Measurements from ENCODE around the gene HIPK1. TPM values are rescaled to one million over a fixed set of nuclear protein-coding genes. Genes with fewer than 3 reads are reported as not detected.

HIPK1 gene
- total RNA-seq (2021; ENCODE audit: unreplicated experiment) (40.1 TPM), Bru-seq, nascent RNA (percentile 72 among the genes with signal in this experiment), BruChase-seq, experiment 1, labeled RNA remaining after a 6-hour chase (percentile 91 among the genes with signal in this experiment), BruChase-seq, experiment 2, labeled RNA remaining after a 2-hour chase (percentile 89 among the genes with signal in this experiment)
- 16.8 and 19.0 TPM in 2 replicates for polyA plus RNA-seq (2012)
- long read RNA-seq, partial matches to known transcripts, result 27 of 28 reads
- long read RNA-seq, other reads (novel, unspliced or antisense), result 1 of 28 reads

DNA sequence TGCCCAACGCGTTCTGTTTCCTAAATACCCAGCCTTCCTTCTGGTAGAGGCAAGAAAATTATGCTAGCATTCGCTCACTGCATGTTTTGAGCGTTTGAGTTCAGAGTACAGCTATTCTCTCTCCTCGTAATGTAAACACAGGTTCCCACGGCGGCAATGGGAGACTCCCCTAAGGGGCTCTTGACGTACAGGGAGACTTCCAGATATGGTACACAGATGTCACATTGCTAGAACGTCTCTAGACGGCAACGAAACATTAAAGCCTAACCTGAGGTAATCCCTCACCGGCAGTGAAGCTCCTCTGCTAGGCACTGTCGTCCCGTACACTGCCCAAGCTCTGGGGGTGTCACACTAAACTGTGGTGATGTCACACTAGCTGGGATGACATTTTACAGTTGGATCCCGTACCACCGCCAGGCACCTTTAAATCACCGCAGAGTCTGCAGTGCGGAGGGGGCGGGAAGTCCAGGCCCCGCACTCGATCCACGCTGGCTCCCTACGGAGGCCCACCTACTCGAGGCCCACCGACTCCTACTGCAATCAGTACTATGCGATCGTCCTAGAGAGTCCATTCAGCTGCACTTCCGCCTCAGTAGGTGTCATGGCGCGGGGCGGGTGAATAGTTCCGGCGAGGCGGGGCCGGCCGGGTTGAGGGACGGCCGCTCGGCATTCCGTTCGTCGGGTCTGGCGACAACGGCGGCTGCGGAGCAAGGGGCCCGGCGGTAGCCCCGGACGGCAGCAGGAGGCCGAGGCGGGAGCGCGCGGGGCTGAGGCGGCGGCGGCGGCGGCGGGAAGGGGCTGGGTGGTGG is at the start of gene HIPK1:
Gene HIPK1 (plus strand): TSS at position 384 of the 809 bp plus-strand sequence.
- RAD21 ChIA-PET (ENCODE audit: low non-redundant PET in 1 of 2, low total read pairs in 2 of 2, uncharacterized antibody in 2 of 2, unreplicated experiment in 2 of 2), result interaction anchor here in 1 of 2 experiments (1.5 kb wide), 1 partner anchor 24 kb away, joined by 3 read pairs; the partner anchor contains the start of gene DCLRE1B
- peak within 1 kb of the TSS; percentile 64 for H3K9ac ChIP-seq (ENCODE audit: low read length)
- H3K27me3 ChIP-seq (ENCODE audit: insufficient read depth, low read length), result no peaks in the 10 kb centered on the region
- CTCF ChIA-PET, result interaction anchor here (2.1 kb wide), 1 partner anchor 23 kb away, joined by 5 read pairs; the partner anchor contains the start of gene DCLRE1B
- BruUV-seq (replicated peaks), result TSS peak; percentile 84
- H3K4me3 ChIP-seq (replicated peaks in 1 of 2; ENCODE audit: low read depth in 1 of 2, low read length in 2 of 2), result peak within 1 kb of the TSS; percentile 74 to 84
- peaks cover 13 to 29% of the 10 kb centered on the region in 2 experiments; a peak in 3 of 4 replicates for H3K4me1 ChIP-seq (ENCODE audit: control insufficient read depth in 1 of 2, insufficient read depth in 2 of 2, low read length in 2 of 2)
- H2AFZ ChIP-seq (ENCODE audit: low read depth, low read length, poor library complexity, severe bottlenecking), result peak within 1 kb of the TSS; percentile 53
- ATAC-seq (peak; percentile 79), DNase-seq (ENCODE audit: low read depth, low spot score) (peak; percentile 69)
- H3K27ac ChIP-seq (ENCODE audit: low read depth, low read length), result peak within 1 kb of the TSS; percentile 48
- H4K20me1 ChIP-seq (ENCODE audit: insufficient read depth), result 0 out of 2 replicates have a peak, but pooled peaks cover 2% of the 10 kb centered on the region
- peaks cover 43% of the 10 kb centered on the region for H3K79me2 ChIP-seq (ENCODE audit: insufficient read depth, low read length)
- no peaks in the 10 kb centered on the region for H3K9me3 ChIP-seq (ENCODE audit: control insufficient read depth in 1 of 2, insufficient read depth in 1 of 2, low read depth in 1 of 2, low read length in 2 of 2)
- H3K36me3 ChIP-seq (ENCODE audit: control insufficient read depth in 1 of 2, insufficient read depth in 2 of 2, low read length in 2 of 2), result no peaks in the 10 kb centered on the region
- POLR2A ChIA-PET, result interaction anchor here (1.0 to 3.5 kb wide), 3 partner anchors 9 to 24 kb away, joined by 5 to 24 read pairs (median 5); partner anchors contain the start of genes AP4B1 and DCLRE1B
- intact Hi-C loops (cut with micrococcal nuclease), result loop anchor here (1.0 kb wide), 1 partner anchor 24 kb away; the partner anchor contains the start of gene DCLRE1B
- no peaks in the 10 kb centered on the region for H3K9me2 ChIP-seq (ENCODE audit: insufficient read depth)
- peak within 1 kb of the TSS; percentile 92 for H3K4me2 ChIP-seq (ENCODE audit: low read length)
- no peak; the same call in 1 of the 2 replicates for TF ChIP-seq ZFX (IDR thresholded peaks at IDR 0.05)
- TF ChIP-seq, protein P1, sequence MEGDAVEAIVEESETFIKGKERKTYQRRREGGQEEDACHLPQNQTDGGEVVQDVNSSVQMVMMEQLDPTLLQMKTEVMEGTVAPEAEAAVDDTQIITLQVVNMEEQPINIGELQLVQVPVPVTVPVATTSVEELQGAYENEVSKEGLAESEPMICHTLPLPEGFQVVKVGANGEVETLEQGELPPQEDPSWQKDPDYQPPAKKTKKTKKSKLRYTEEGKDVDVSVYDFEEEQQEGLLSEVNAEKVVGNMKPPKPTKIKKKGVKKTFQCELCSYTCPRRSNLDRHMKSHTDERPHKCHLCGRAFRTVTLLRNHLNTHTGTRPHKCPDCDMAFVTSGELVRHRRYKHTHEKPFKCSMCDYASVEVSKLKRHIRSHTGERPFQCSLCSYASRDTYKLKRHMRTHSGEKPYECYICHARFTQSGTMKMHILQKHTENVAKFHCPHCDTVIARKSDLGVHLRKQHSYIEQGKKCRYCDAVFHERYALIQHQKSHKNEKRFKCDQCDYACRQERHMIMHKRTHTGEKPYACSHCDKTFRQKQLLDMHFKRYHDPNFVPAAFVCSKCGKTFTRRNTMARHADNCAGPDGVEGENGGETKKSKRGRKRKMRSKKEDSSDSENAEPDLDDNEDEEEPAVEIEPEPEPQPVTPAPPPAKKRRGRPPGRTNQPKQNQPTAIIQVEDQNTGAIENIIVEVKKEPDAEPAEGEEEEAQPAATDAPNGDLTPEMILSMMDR (IDR thresholded peaks at IDR 0.05 in 2 of 3, conservative IDR thresholded peaks at IDR 0.05 in 1 of 3; ENCODE audit: borderline replicate concordance in 1 of 3, insufficient read depth in 1 of 3, low read depth in 2 of 3, low read length in 2 of 3), result no peak
- TF ChIP-seq ELF1 (IDR thresholded peaks at IDR 0.05; ENCODE audit: borderline replicate concordance, low read depth), result peak; percentile 100
- TF ChIP-seq TCF7L2 (IDR thresholded peaks at IDR 0.05; ENCODE audit: borderline replicate concordance, extremely low read depth, insufficient read depth, insufficient read length), result peak; percentile 74
- TF ChIP-seq EZH2 (IDR thresholded peaks at IDR 0.05), result no peak
- TF ChIP-seq CEBPB (IDR thresholded peaks at IDR 0.05; ENCODE audit: low read depth), result no peak
- TF ChIP-seq, protein P2, sequence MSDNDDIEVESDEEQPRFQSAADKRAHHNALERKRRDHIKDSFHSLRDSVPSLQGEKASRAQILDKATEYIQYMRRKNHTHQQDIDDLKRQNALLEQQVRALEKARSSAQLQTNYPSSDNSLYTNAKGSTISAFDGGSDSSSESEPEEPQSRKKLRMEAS (IDR thresholded peaks at IDR 0.05), result peak; percentile 49; the same call in 1 of the 2 replicates
- TF ChIP-seq POLR2A (IDR thresholded peaks at IDR 0.05; ENCODE audit: borderline replicate concordance, extremely low read depth, insufficient read depth, insufficient read length), result peak; percentile 18
- TF ChIP-seq ZNF274 (IDR thresholded peaks at IDR 0.05; ENCODE audit: low read depth, low read length), result no peak
- TF ChIP-seq SP1 (IDR thresholded peaks at IDR 0.05; ENCODE audit: low read depth), result peak; percentile 81
- no peak for TF ChIP-seq FOSL1 (IDR thresholded peaks at IDR 0.05; ENCODE audit: low read depth)
- TF ChIP-seq, protein P3, sequence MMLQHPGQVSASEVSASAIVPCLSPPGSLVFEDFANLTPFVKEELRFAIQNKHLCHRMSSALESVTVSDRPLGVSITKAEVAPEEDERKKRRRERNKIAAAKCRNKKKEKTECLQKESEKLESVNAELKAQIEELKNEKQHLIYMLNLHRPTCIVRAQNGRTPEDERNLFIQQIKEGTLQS (IDR thresholded peaks at IDR 0.05), result no peak
- TF ChIP-seq RAD21 (IDR thresholded peaks at IDR 0.05; ENCODE audit: low read depth), result no peak
- peak; percentile 99 for TF ChIP-seq YY1 (IDR thresholded peaks at IDR 0.05; ENCODE audit: extremely low read depth, insufficient replicate concordance, low read depth, low read length)
- TF ChIP-seq, protein P4, sequence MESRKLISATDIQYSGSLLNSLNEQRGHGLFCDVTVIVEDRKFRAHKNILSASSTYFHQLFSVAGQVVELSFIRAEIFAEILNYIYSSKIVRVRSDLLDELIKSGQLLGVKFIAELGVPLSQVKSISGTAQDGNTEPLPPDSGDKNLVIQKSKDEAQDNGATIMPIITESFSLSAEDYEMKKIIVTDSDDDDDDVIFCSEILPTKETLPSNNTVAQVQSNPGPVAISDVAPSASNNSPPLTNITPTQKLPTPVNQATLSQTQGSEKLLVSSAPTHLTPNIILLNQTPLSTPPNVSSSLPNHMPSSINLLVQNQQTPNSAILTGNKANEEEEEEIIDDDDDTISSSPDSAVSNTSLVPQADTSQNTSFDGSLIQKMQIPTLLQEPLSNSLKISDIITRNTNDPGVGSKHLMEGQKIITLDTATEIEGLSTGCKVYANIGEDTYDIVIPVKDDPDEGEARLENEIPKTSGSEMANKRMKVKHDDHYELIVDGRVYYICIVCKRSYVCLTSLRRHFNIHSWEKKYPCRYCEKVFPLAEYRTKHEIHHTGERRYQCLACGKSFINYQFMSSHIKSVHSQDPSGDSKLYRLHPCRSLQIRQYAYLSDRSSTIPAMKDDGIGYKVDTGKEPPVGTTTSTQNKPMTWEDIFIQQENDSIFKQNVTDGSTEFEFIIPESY (IDR thresholded peaks at IDR 0.05; ENCODE audit: extremely low read depth, insufficient replicate concordance, low read length), result no peak
- TF ChIP-seq JUND (IDR thresholded peaks at IDR 0.05), result no peak
- TF ChIP-seq CBX3 (IDR thresholded peaks at IDR 0.05; ENCODE audit: low read depth), result no peak
